Heart right ventricle (tissue), 16 donors: ENCODE results near the gene C2CD3. TPM values are rescaled to one million over a fixed set of nuclear protein-coding genes. Genes with fewer than 3 reads are reported as not detected.

Source experiments
- ATAC-seq, 8 donors: fragments of 200-7000 bp; cut with Tn5 transposase; one replicate each; pipeline ENCODE4 v1.9.1; 2020; ENCODE audit warnings: mild to moderate bottlenecking in 8 of 8, moderate library complexity in 8 of 8, moderate number of reproducible peaks in 1 of 8
- DNase-seq, 2 donors: peaks; one replicate each; pipeline ENCODE4 v3.0.0-alpha.2; 2020
- H3K27ac ChIP-seq, 10 donors: fragments of 200-600 bp; sonication (generic) in 2 of 10; one replicate each; pipeline versions ENCODE4 v1.5.0 to v1.8.0; 2020 to 2022; ENCODE audit warnings: mild to moderate bottlenecking in 3 of 10
- H3K27me3 ChIP-seq, 7 donors: fragments of 200-600 bp; one replicate each; pipeline ENCODE4 v1.8.0; 2021 to 2022; ENCODE audit warnings: mild to moderate bottlenecking in 2 of 7
- H3K36me3 ChIP-seq, 9 donors: fragments of 200-600 bp; sonication (generic) in 1 of 9; one replicate each; pipeline versions ENCODE4 v1.5.0 to v1.8.0; 2020 to 2022; ENCODE audit warnings: mild to moderate bottlenecking in 2 of 9
- H3K4me1 ChIP-seq, 9 donors: fragments of 200-600 bp; sonication (generic) in 1 of 9; one replicate each; pipeline versions ENCODE4 v1.5.0 to v1.8.0; 2020 to 2022; ENCODE audit warnings: mild to moderate bottlenecking in 4 of 9
- H3K4me3 ChIP-seq, 10 donors: fragments of 200-600 bp; sonication (generic) in 2 of 10; one replicate each; pipeline versions ENCODE4 v1.5.0 to v1.8.0; 2020 to 2022; ENCODE audit warnings: mild to moderate bottlenecking in 7 of 10, moderate library complexity in 2 of 10
- H3K9me3 ChIP-seq, 11 donors: fragments of 200-600 bp in 10 of 11; sonication (generic) in 2 of 11; one replicate each; pipeline versions ENCODE4 v1.5.0 to v1.8.0; 2013 to 2022; ENCODE audit warnings: mild to moderate bottlenecking in 2 of 11, control low read depth in 1 of 11, moderate library complexity in 1 of 11
- WGBS, 2 donors: extraction: QIAGEN DNeasy Blood & Tissue Kit; methylation state at CpG; one replicate each; pipeline ENCODE4 v1.1.7; 2013; ENCODE audit warnings: inconsistent platforms in 1 of 2; 5-methylcytosine and 5-hydroxymethylcytosine counted together
- intact Hi-C, 10 donors: fragments of 100-400 bp; cut with DNase I; formaldehyde crosslinking; loops; one replicate each; pipeline versions ENCODE4 v1.11.1 to v1.14.2; 2022
- polyA plus RNA-seq, 2 donors: library from polyadenylated mRNA; stranded (reverse); fragments of 200-250 nt; gene quantifications; one replicate each; pipeline ENCODE4 v1.2.3, GENCODE V29; 2013
- total RNA-seq, 10 donors: library from RNA; stranded (reverse); fragmentation: NEBNext Ultra II Directional in 3 of 10; extraction: Animal tissue kit (Norgen Biotek cat#: 25700) in 3 of 10; gene quantifications; one replicate each; pipeline versions ENCODE4 v1.2.1 to v1.2.4, GENCODE V29; 2021 to 2023
- TF ChIP-seq, protein P1 (sequence below), 9 donors: fragments of 200-600 bp; sonication (generic) in 2 of 9; IDR thresholded peaks; one replicate each; pipeline versions ENCODE4 v1.5.0 to v1.8.0; 2021 to 2022; ENCODE audit warnings: antibody characterized with exemption in 9 of 9, mild to moderate bottlenecking in 5 of 9, moderate library complexity in 1 of 9
- donor health status: Arrhythmogenic right ventricular cardiomyopathy.
- donor health status: ischemic (EF 13 %, LVEDD 7.1; RV severe dilation, severe dysfunction).
- donor health status: healthy with polysubstance abuse.
- donor health status: DM: no; HTN: yes; CAD: no.
- donor health status: DM: no; HTN: no; CAD: no.
- donor health status: ischemic (EF 25% LVEDD 6.9; RV normal size, moderate dysfunction).
- donor health status: ischemic (EF 25% LVEDD 5.7; RV mildly dilated, moderate dysfunction).
- donor health status: healthy.
- donor health status: DM: yes; HTN: yes; CAD: no.
- donor health status: Ischemic cardiomyopathy.
- donor health status: ischemic (EF 35%, LVEDD 5.7; RV mildly dilated, moderate dysfunction).
- donor health status: nonischemic (EF 11% LVEDD 7.7; RV severe dilation, severe dysfunction).
- donor health status: DM: yes; HTN: yes; CAD: no.
- donor health status: PGD.
- donor health status: ischemic (EF 29% LVEDD 5.4; RV normal size, mild dysfunction).
- donor health status: nonischemic (EF 23%, LVEDD 6.1; RV moderate dilation, normal function).

Gene C2CD3
- total and polyA plus RNA-seq, 12 donors = 7.8 to 14.8 (median 11.9) TPM

DNA sequence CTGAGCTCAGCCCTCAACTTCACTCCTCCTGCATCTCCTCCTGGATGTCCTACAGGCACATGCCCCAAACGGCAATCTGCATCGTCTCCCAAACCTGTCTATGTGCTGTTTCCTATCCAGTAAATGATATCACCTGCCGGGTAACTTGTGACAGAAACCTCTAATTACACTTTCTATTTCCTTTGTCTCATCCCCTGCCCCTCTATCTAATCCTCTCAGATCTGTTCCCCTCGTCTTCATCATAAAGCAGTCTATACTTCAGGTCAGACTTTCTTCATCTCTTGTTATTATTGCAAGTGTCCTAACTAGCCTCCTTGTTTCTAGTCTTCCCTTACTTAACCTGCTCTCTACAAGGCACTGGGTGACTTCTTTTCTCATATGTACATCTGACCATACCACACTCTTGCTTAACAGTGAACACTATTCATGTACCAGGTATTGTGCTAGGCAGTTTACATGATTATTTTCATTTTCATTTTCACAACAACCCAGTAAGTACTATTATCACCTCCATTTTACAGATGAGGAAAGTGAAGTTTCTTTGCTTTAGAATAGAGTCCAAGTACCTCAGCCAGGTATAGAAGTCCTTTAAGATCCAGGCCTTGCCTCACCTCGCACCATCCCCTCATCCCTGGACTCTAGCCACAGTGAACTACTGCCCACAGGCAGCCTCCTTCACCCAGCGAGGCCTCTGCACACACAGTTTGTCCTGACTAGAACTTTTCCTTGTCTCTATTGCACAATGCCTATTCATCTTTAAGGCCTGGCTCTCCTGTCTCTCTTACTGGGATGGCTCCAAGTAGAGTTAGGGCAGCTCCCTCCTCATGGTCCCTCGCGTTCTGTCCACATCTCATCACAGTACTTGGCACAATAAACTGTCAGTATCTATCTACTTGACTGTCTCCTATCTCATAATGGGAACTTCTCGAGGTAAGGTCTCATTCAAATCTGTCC, 139.8 kb downstream of the C2CD3 start:
- peaks cover 0 to 96% (median 18%) of the 10 kb centered on the region in 9 donors for H3K36me3 ChIP-seq
- 85 to 86% methylated on average over 9 of the region's 9 CpGs for WGBS, 2 donors
- intact Hi-C loops = loop anchor here in 2 of 10 donors (5.0 to 10.0 kb wide), 2 partner anchors 66 to 69 kb away; no protein-coding TSS in a partner anchor

DNA sequence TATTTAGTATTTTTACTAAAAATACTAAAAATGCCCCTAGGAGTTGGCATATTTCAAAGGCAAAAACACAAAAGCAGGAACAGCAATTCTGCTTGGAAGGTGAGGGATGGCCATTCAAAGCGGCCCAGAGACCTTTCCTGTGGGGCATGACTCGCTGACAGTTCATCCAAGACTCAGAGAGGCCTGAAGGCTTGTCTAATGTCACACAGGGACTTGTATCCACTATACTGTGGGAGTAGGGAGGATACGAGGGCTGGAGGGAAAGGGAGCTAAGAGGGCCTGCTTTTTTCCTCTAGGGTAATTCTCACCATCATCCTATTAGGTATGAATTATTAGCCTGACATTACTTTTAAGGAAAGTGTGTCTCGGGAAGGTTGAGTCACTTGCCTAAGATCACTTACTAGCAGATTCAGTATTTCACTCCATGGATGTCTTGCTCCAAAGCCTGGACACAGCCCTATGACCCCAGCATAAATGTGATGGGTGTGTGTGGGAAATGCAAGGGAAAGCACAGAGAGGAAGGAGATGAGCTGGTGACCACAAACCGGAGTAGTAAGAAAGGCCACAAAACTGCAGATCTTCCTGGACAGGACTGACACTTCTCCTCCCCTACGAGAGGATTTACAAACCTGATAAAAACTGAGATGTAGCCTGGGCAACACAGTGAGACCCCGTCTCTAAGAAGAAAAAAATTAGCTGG, 145.2 kb downstream of the C2CD3 start:
- Histone ChIP-seq H3K27me3 (no peaks in the 10 kb centered on the region), H3K4me1 (peaks cover 0 to 61% (median 7%) of the 10 kb centered on the region in 9 donors), H3K9me3 (no peaks in the 10 kb centered on the region), H3K4me3 (no peak overlapping the region), H3K27ac (peak overlapping the region in 1 of 10 donors; percentile 92), H3K36me3 (peaks cover 0 to 66% (median 3%) of the 10 kb centered on the region in 9 donors)
- WGBS, 2 donors = 91 to 98% methylated on average over 7 of the region's 7 CpGs
- TF ChIP-seq, protein P1, sequence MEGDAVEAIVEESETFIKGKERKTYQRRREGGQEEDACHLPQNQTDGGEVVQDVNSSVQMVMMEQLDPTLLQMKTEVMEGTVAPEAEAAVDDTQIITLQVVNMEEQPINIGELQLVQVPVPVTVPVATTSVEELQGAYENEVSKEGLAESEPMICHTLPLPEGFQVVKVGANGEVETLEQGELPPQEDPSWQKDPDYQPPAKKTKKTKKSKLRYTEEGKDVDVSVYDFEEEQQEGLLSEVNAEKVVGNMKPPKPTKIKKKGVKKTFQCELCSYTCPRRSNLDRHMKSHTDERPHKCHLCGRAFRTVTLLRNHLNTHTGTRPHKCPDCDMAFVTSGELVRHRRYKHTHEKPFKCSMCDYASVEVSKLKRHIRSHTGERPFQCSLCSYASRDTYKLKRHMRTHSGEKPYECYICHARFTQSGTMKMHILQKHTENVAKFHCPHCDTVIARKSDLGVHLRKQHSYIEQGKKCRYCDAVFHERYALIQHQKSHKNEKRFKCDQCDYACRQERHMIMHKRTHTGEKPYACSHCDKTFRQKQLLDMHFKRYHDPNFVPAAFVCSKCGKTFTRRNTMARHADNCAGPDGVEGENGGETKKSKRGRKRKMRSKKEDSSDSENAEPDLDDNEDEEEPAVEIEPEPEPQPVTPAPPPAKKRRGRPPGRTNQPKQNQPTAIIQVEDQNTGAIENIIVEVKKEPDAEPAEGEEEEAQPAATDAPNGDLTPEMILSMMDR (IDR thresholded peaks at IDR 0.05) = no peak
- no peak for DNase-seq
- ATAC-seq = no peak
- intact Hi-C loops = loop anchor here in 2 of 10 donors (10.0 kb wide), 2 partner anchors 51 to 61 kb away; no protein-coding TSS in a partner anchor

More for the DNA sequence above, 139.8 kb downstream of the C2CD3 start:
- Histone ChIP-seq H3K27me3 (no peaks in the 10 kb centered on the region), H3K4me1 (peaks cover 0 to 9% (median 0%) of the 10 kb centered on the region in 9 donors), H3K27ac (peak overlapping the region in 1 of 10 donors; percentile 5), H3K4me3 (no peak overlapping the region), H3K9me3 (no peaks in the 10 kb centered on the region)
- TF ChIP-seq, protein P1 (IDR thresholded peaks at IDR 0.05) = no peak
- peak in 1 of 8 donors; percentile 44 for ATAC-seq
- no peak for DNase-seq

DNA sequence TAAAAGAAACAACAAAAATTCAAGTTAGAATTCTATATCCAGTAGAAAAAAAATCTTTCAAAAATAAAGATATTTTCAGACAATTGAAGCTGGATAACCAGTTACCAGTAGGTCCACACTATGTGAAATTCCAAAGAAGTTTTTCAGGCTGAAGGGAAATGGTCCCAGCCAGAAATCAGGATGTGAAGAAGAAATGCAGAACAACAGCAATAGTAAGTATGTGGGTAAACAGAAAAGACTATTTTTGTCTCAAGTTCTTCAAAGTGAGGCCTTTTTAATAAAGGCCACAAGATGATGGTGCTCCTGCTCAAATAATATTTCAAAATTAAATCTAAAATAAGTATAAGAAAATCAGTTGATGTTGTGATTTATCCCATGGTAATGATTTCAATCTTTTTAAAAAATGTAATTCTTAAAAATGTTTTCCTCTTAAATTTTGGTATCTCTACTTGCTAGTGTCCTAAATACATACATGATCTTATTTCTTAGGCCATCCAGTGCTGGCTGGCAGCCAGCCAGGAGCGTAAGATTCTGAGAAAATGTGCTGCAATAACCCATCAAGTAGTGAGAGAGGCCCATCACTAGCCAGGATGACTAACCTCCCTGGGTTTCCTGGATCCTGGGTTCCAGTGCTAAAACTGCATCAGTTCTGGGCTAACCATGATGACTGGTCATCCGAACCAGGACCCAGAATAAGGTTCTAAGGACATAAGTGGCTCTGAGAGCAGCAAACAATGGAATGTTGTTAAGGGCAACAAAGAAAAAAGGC, 146.4 kb downstream of the C2CD3 start:
- H3K4me1 ChIP-seq = peaks cover under 1 to 72% (median 14%) of the 10 kb centered on the region in 9 donors
- TF ChIP-seq, protein P1 (IDR thresholded peaks at IDR 0.05) = no peak
- peaks cover 0 to 56% (median 3%) of the 10 kb centered on the region in 9 donors for H3K36me3 ChIP-seq
- H3K9me3 ChIP-seq = no peaks in the 10 kb centered on the region
- peak overlapping the region in 2 of 10 donors; percentile 29 to 92 for H3K27ac ChIP-seq
- ATAC-seq = peak in 1 of 8 donors; percentile 54
- intact Hi-C loops = loop anchor here in 2 of 10 donors (10.0 kb wide), 2 partner anchors 50 to 60 kb away; no protein-coding TSS in a partner anchor
- peak in 1 of 2 donors; percentile 60 for DNase-seq
- H3K4me3 ChIP-seq = no peak overlapping the region
- 58 to 67% methylated on average over 2 of the region's 2 CpGs for WGBS, 2 donors
- no peaks in the 10 kb centered on the region for H3K27me3 ChIP-seq
